Endodermal cell (in vitro differentiated cells): ENCODE results near the gene ZNF865. TPM values are rescaled to one million over a fixed set of nuclear protein-coding genes. Genes with fewer than 3 reads are reported as not detected.

ENCODE experiments used
- DNase-seq: peaks from one replicate; pipeline ENCODE4 v3.0.0-alpha.2; 2017
- H3K27ac ChIP-seq: 2 replicates; pipeline ENCODE4 v1.5.1; 2013; ENCODE audit warnings: mild to moderate bottlenecking, low read depth, low read length, moderate library complexity
- H3K27me3 ChIP-seq: 2 replicates; pipeline ENCODE4 v1.6.1; 2013; ENCODE audit warnings: mild to moderate bottlenecking, low read length, moderate library complexity; ENCODE audit not compliant: insufficient read depth, control insufficient read depth, poor library complexity, severe bottlenecking
- H3K36me3 ChIP-seq: 2 replicates; pipeline ENCODE4 v1.7.0; 2013; ENCODE audit warnings: mild to moderate bottlenecking, low read length, moderate library complexity; ENCODE audit not compliant: control insufficient read depth, insufficient read depth
- H3K4me1 ChIP-seq: one replicate; pipeline ENCODE4 v1.7.0; 2013; ENCODE audit warnings: low read length; ENCODE audit not compliant: control insufficient read depth, insufficient read depth
- H3K4me3 ChIP-seq: 2 replicates; pipeline ENCODE4 v1.5.1; 2013; ENCODE audit warnings: mild to moderate bottlenecking, low read length, moderate library complexity
- H3K9ac ChIP-seq: 2 replicates; pipeline ENCODE4 v1.6.1; 2013; ENCODE audit warnings: mild to moderate bottlenecking, low read length, moderate library complexity; ENCODE audit not compliant: poor library complexity, severe bottlenecking; ENCODE audit errors: extremely low read depth
- H3K9me3 ChIP-seq: 2 replicates; pipeline ENCODE4 v1.6.1; 2013; ENCODE audit warnings: mild to moderate bottlenecking, low read length, moderate library complexity; ENCODE audit not compliant: control insufficient read depth
- H3K27ac Mint-ChIP-seq: 2 replicates; pipeline ENCODE4 v1.8.0; 2020; ENCODE audit warnings: mixed read lengths
- H3K27me3 Mint-ChIP-seq: 2 replicates; pipeline ENCODE4 v1.8.0; 2021; ENCODE audit warnings: mild to moderate bottlenecking, mixed read lengths; ENCODE audit not compliant: insufficient read depth
- H3K36me3 Mint-ChIP-seq: 2 replicates; pipeline ENCODE4 v1.8.0; 2020; ENCODE audit warnings: low read depth, mixed read lengths
- H3K4me1 Mint-ChIP-seq: 2 replicates; pipeline ENCODE4 v1.8.0; 2020; ENCODE audit warnings: mixed read lengths
- H3K4me3 Mint-ChIP-seq: 2 replicates; pipeline ENCODE4 v1.8.0; 2020; ENCODE audit warnings: mild to moderate bottlenecking, moderate library complexity, mixed read lengths
- H3K9me3 Mint-ChIP-seq: 2 replicates; pipeline ENCODE4 v1.8.0; 2020; ENCODE audit warnings: mild to moderate bottlenecking, mixed read lengths
- WGBS, 2 experiments: methylation state at CpG; one replicate each; pipeline versions ENCODE4 v1.1.5 to v1.1.7; 2013; ENCODE audit warnings: missing lambda C conversion rate in 2 of 2, mixed read lengths in 1 of 2; ENCODE audit not compliant: insufficient coverage in 1 of 2, insufficient read length in 1 of 2; 5-methylcytosine and 5-hydroxymethylcytosine counted together
- total RNA-seq, 2 donors: library from RNA; stranded (reverse); fragmentation: NEBNext Ultra II Directional in 1 of 2; extraction: Animal tissue kit (Norgen Biotek cat#: 25700) in 1 of 2; gene quantifications; 2 replicates in 1 of 2; 3 replicates in 1 of 2; pipeline ENCODE4 v1.2.1, GENCODE V29; 2021
- TF ChIP-seq, protein P1 (sequence below): fragments of 200-600 bp; sonication (generic); conservative IDR thresholded peaks from 2 replicates; pipeline ENCODE4 v1.5.0; 2021; ENCODE audit warnings: antibody characterized with exemption, mild to moderate bottlenecking

Gene ZNF865
- total RNA-seq, 2 donors from 2014 or later = 14.5 to 14.9 TPM

DNA sequence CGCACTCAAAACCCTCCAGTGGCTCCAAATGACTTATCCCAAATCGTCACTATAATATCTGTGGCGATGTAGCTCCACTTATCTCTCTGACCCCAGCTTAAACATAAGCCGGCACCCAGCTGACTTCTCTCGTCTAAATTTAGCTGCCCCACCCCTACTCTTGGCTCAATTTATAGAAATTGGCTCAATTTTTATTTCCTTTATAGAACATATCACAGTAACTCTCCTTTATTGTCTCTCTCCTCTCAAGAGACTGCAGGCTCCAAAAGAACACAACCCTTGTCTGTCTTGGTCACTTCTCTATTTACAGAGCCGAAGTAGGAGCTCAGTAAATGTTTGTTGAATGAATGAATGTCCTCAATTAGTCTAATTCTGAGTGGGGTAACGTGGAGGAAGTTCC lies 18.1 kb downstream of the ZNF865 start:
- no peak overlapping the region for H3K27ac ChIP-seq
- H3K4me3 Mint-ChIP-seq = peak overlapping the region; percentile 73
- TF ChIP-seq, protein P1, sequence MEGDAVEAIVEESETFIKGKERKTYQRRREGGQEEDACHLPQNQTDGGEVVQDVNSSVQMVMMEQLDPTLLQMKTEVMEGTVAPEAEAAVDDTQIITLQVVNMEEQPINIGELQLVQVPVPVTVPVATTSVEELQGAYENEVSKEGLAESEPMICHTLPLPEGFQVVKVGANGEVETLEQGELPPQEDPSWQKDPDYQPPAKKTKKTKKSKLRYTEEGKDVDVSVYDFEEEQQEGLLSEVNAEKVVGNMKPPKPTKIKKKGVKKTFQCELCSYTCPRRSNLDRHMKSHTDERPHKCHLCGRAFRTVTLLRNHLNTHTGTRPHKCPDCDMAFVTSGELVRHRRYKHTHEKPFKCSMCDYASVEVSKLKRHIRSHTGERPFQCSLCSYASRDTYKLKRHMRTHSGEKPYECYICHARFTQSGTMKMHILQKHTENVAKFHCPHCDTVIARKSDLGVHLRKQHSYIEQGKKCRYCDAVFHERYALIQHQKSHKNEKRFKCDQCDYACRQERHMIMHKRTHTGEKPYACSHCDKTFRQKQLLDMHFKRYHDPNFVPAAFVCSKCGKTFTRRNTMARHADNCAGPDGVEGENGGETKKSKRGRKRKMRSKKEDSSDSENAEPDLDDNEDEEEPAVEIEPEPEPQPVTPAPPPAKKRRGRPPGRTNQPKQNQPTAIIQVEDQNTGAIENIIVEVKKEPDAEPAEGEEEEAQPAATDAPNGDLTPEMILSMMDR = no peak
- H3K9ac ChIP-seq = no peak overlapping the region
- WGBS, 2 experiments = 95 to 96% methylated on average over 5 to 6 of the region's 7 CpGs
- peaks cover 13% of the 10 kb centered on the region for H3K36me3 ChIP-seq
- no peak for DNase-seq
- H3K27me3 Mint-ChIP-seq = peaks cover 8% of the 10 kb centered on the region
- no peaks in the 10 kb centered on the region for H3K9me3 ChIP-seq
- peaks cover 11% of the 10 kb centered on the region for H3K36me3 Mint-ChIP-seq
- H3K4me3 ChIP-seq = peak overlapping the region; percentile 71
- H3K27me3 ChIP-seq = no peaks in the 10 kb centered on the region
- H3K4me1 Mint-ChIP-seq = peaks cover 2% of the 10 kb centered on the region
- peak overlapping the region; percentile 97 for H3K27ac Mint-ChIP-seq
- no peaks in the 10 kb centered on the region for H3K4me1 ChIP-seq
- no peaks in the 10 kb centered on the region for H3K9me3 Mint-ChIP-seq

DNA sequence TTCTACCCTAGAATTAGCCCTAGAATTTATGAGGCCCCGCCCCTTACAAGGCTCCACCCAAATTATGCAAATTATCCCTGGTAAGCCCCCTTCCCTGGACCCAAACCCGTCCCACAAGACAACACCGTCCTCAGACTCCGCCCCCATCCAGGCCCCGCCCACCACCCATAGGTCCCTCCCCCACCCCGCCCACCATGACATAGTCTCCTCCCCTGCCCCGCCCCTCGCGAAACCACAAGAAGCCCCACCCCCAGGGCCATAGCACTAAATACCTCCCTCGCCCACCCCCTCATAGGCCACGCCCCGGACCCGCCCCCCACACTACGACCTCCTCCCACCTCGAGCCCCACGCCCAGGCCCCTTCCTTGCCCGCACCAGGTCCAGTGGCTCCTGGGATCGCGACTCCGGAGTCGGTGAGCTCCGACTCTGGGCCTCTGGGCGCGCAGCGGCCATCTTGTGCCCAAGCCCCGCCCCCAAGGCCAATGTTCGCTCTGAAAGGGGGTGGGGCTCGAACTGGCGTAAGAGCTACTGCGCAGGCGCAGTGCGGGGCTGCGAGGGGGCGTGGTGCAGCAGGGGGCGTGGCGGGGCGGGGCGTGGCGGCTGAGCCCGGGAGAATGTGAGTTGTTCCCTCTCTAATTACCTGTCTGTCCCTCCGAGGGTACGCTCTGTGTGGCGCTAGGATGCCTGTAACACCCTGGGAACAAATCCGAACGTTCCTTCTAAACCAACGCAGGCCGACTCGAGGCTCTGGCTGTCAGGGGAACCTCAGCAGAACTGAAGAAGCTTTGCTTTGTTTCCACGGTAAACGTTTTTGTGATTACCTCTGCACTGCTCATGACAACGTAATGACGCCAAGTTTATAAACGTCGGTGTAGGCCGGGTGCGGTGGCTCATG lies 18.9 kb downstream of the ZNF865 start, which contains the start of gene ZNF784:
Gene ZNF784 (minus strand): TSS at position 458 of the 895 bp plus-strand sequence. CDS start 5 bp downstream, at position 453.
- Histone ChIP-seq H3K4me1 (no peaks in the 10 kb centered on the region), H3K9me3 (no peaks in the 10 kb centered on the region), H3K36me3 (peaks cover 13% of the 10 kb centered on the region), H3K27ac (peak within 1 kb of the TSS; percentile 96), H3K9ac (peak within 1 kb of the TSS; percentile 72), H3K4me3 (peak within 1 kb of the TSS; percentile 83), H3K27me3 (no peaks in the 10 kb centered on the region)
- peak; percentile 98 for DNase-seq
- Mint-ChIP-seq H3K9me3 (no peaks in the 10 kb centered on the region), H3K27ac (peak within 1 kb of the TSS; percentile 97), H3K4me1 (peaks cover 2% of the 10 kb centered on the region), H3K4me3 (peak within 1 kb of the TSS; percentile 73), H3K36me3 (peaks cover 11% of the 10 kb centered on the region), H3K27me3 (peaks cover 10% of the 10 kb centered on the region)
- WGBS, 2 experiments = 3 to 4% methylated on average over 26 to 48 of the region's 56 CpGs
- TF ChIP-seq, protein P1 = no peak

DNA sequence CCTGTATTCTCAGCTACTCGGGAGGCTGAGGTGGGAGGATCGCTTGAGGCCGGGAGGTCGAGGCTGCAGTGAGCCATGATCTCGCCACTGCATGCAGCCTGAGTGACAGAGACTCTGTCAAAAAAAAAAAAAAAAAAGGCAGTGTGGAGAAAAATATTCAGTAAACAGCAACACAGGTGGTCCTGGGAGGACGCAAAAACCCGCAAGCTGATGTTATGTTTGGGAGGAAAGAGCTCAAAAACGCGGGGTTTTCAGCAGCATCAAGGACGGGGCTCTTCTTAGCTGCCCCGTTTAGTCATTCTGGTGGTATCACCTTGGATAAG lies 19.5 kb downstream of the ZNF865 start:
- TF ChIP-seq, protein P1 = no peak
- peaks cover 13% of the 10 kb centered on the region for H3K36me3 ChIP-seq
- peaks cover 10% of the 10 kb centered on the region for H3K27me3 Mint-ChIP-seq
- no peaks in the 10 kb centered on the region for H3K9me3 ChIP-seq
- peak overlapping the region; percentile 73 for H3K4me3 Mint-ChIP-seq
- H3K27me3 ChIP-seq = no peaks in the 10 kb centered on the region
- H3K36me3 Mint-ChIP-seq = peaks cover 11% of the 10 kb centered on the region
- peak overlapping the region; percentile 80 for H3K27ac ChIP-seq
- H3K4me1 ChIP-seq = no peaks in the 10 kb centered on the region
- H3K9ac ChIP-seq = peak overlapping the region; percentile 72
- peak overlapping the region; percentile 83 for H3K4me3 ChIP-seq
- H3K27ac Mint-ChIP-seq = peak overlapping the region; percentile 92
- H3K4me1 Mint-ChIP-seq = peaks cover 2% of the 10 kb centered on the region
- no peak for DNase-seq
- 66 to 72% methylated on average over 8 to 11 of the region's 11 CpGs for WGBS, 2 experiments
- H3K9me3 Mint-ChIP-seq = no peaks in the 10 kb centered on the region
